Prostate gland (tissue), 2 donors: ENCODE measurements around the gene P2RY1. TPM values are rescaled to one million over a fixed set of nuclear protein-coding genes. Genes with fewer than 3 reads are reported as not detected.

Experiments
- DNase-seq: peaks from one replicate; pipeline ENCODE4 v3.0.0-alpha.2; 2019; ENCODE audit warnings: low spot score
- H3K27ac ChIP-seq, 2 donors: fragments of 200-600 bp; sonication (generic); 2 replicates each; pipeline ENCODE4 v1.5.1; 2017 to 2019
- H3K27me3 ChIP-seq: fragments of 200-600 bp; sonication (generic); replicated peaks from 2 replicates; pipeline ENCODE4 v1.5.1; 2019; ENCODE audit not compliant: insufficient read depth
- H3K36me3 ChIP-seq, 2 donors: fragments of 200-600 bp; sonication (generic); 1 replicate in 1 of 2; 2 replicates in 1 of 2; pipeline versions ENCODE4 v1.5.1 to v1.8.1; 2017 to 2019
- H3K4me1 ChIP-seq: fragments of 200-600 bp; sonication (generic); replicated peaks from 2 replicates; pipeline ENCODE4 v1.5.1; 2019
- H3K4me3 ChIP-seq, 2 donors: fragments of 200-600 bp; sonication (generic); 2 replicates each; pipeline ENCODE4 v1.5.1; 2017 to 2019
- H3K9me3 ChIP-seq: fragments of 200-600 bp; sonication (generic); 2 replicates; pipeline ENCODE4 v1.5.1; 2017
- CTCF ChIP-seq, 4 experiments: fragments of 200-600 bp in 2 of 4; fragments of 450-650 bp in 2 of 4; sonication (generic) in 2 of 4; IDR thresholded peaks; 1 replicate in 3 of 4; 2 replicates in 1 of 4; pipeline ENCODE4 v1.5.1; 2016 to 2019; ENCODE audit warnings: antibody characterized with exemption in 4 of 4, mild to moderate bottlenecking in 2 of 4, moderate library complexity in 2 of 4
- POLR2A ChIP-seq: fragments of 450-650 bp; IDR thresholded peaks from one replicate; pipeline ENCODE4 v1.6.1; 2016; ENCODE audit warnings: antibody characterized with exemption, mild to moderate bottlenecking
- POLR2AphosphoS5 ChIP-seq: sonication (generic); formaldehyde crosslinking; IDR thresholded peaks from one replicate; pipeline ENCODE4 v1.6.1; 2017; ENCODE audit warnings: antibody characterized with exemption
- WGBS: methylation state at CpG from one replicate; pipeline ENCODE4 v1.1.5; 2018; 5-methylcytosine and 5-hydroxymethylcytosine counted together
- intact Hi-C: fragments of 100-400 bp; cut with DNase I; formaldehyde crosslinking; loops from one replicate; pipeline ENCODE4 v1.14.2; 2022
- total RNA-seq, 2 donors: library from RNA; depleted of rRNA; stranded (reverse); fragments of >200 nt; gene quantifications; one replicate each; pipeline ENCODE4 v1.1.0, GENCODE V29; 2016

Gene P2RY1
- total RNA-seq = 10 to 100 TPM; 14.3 to 33.5 TPM

GRCh38 chr3:152834776-152835600 is at the start of gene P2RY1:
Gene P2RY1 (plus strand): TSS chr3:152835131. CDS start chr3:152835783, 652 bp downstream.
- H3K4me1 ChIP-seq = no peaks in the 10 kb centered on the region
- H3K27ac ChIP-seq = peak within 1 kb of the TSS; percentile 84
- peak within 1 kb of the TSS; percentile 67 to 76 for H3K4me3 ChIP-seq
- H3K27me3 ChIP-seq = no peaks in the 10 kb centered on the region
- under 1% methylated on average over 65 of the region's 81 CpGs for WGBS
- intact Hi-C loops = no loop called here
- H3K36me3 ChIP-seq = no peaks in the 10 kb centered on the region
- H3K9me3 ChIP-seq = no peaks in the 10 kb centered on the region
- peak; percentile 77 for DNase-seq
- peak in 2 of 4 experiments; percentile 3 to 4 for TF ChIP-seq CTCF (IDR thresholded peaks at IDR 0.05)
- TF ChIP-seq POLR2A = peak; percentile 77
- peak; percentile 38 for TF ChIP-seq POLR2AphosphoS5

GRCh38 chr3:152786977-152787681 is 47.8 kb upstream of the P2RY1 start:
- Histone ChIP-seq H3K27ac (no peak overlapping the region), H3K27me3 (no peaks in the 10 kb centered on the region), H3K4me3 (no peak overlapping the region), H3K9me3 (no peaks in the 10 kb centered on the region), H3K36me3 (no peaks in the 10 kb centered on the region), H3K4me1 (no peaks in the 10 kb centered on the region)
- WGBS = 71% methylated on average over 4 of the region's 4 CpGs
- TF ChIP-seq CTCF (IDR thresholded peaks at IDR 0.05) (no peak), POLR2AphosphoS5 (no peak), POLR2A (no peak)
- intact Hi-C loops = no loop called here
- no peak for DNase-seq

GRCh38 chr3:152790651-152791387 is 44.1 kb upstream of the P2RY1 start:
- Histone ChIP-seq H3K9me3 (no peaks in the 10 kb centered on the region), H3K4me1 (no peaks in the 10 kb centered on the region), H3K4me3 (no peak overlapping the region), H3K27me3 (no peaks in the 10 kb centered on the region), H3K36me3 (no peaks in the 10 kb centered on the region), H3K27ac (no peak overlapping the region)
- TF ChIP-seq POLR2A (no peak), CTCF (IDR thresholded peaks at IDR 0.05) (no peak), POLR2AphosphoS5 (no peak)
- no peak for DNase-seq
- WGBS = 57% methylated on average over 5 of the region's 5 CpGs
- intact Hi-C loops = no loop called here

GRCh38 chr3:152793969-152794368 is 41.0 kb upstream of the P2RY1 start:
- Histone ChIP-seq H3K36me3 (no peaks in the 10 kb centered on the region), H3K9me3 (no peaks in the 10 kb centered on the region), H3K4me3 (no peak overlapping the region), H3K4me1 (no peaks in the 10 kb centered on the region), H3K27ac (no peak overlapping the region), H3K27me3 (no peaks in the 10 kb centered on the region)
- DNase-seq = no peak
- intact Hi-C loops = no loop called here
- TF ChIP-seq POLR2A = no peak
- no peak for TF ChIP-seq CTCF (IDR thresholded peaks at IDR 0.05)
- peak; percentile 80 for TF ChIP-seq POLR2AphosphoS5
- WGBS = 28% methylated on average over 2 of the region's 2 CpGs
